ENCODE measurements around the gene COL6A1.

The COL6A1 gene

GRCh38 chr21:45983981-45984551 lies 2.5 kb downstream of the COL6A1 start:
- DNase-seq = no peak

- DNase-seq = no peak
Observed at GRCh38 chr21:45984584-45985095, 3.1 kb downstream of the COL6A1 start.

GRCh38 chr21:45985471-45986315 lies 4.1 kb downstream of the COL6A1 start:
- no peak for DNase-seq

GRCh38 chr21:45986316-45987051 lies 4.9 kb downstream of the COL6A1 start:
- no peak for DNase-seq

- DNase-seq = no peak
Observed at GRCh38 chr21:45987121-45987711, 5.6 kb downstream of the COL6A1 start.

- DNase-seq = no peak
Observed at GRCh38 chr21:45988366-45989347, 7.1 kb downstream of the COL6A1 start.

GRCh38 chr21:45989355-45990048 lies 7.9 kb downstream of the COL6A1 start:
- no peak for DNase-seq

GRCh38 chr21:45990049-45990711 lies 8.6 kb downstream of the COL6A1 start:
- DNase-seq = no peak

GRCh38 chr21:45990741-45991605 lies 9.4 kb downstream of the COL6A1 start:
- no peak for DNase-seq

GRCh38 chr21:45991606-45992300 lies 10.2 kb downstream of the COL6A1 start:
- no peak for DNase-seq

- DNase-seq = no peak
Observed at GRCh38 chr21:45992301-45993209, 11.0 kb downstream of the COL6A1 start.

- no peak for DNase-seq
Observed at GRCh38 chr21:45993210-45994085, 11.9 kb downstream of the COL6A1 start.

GRCh38 chr21:45994086-45994661 lies 12.6 kb downstream of the COL6A1 start:
- no peak for DNase-seq

- no peak for DNase-seq
Observed at GRCh38 chr21:45994759-45995685, 13.5 kb downstream of the COL6A1 start.

- no peak for DNase-seq
Observed at GRCh38 chr21:45995686-45996179, 14.2 kb downstream of the COL6A1 start.
